Fibroblast of the aortic adventitia (primary cell): ENCODE measurements around the gene ALOX5. TPM values are rescaled to one million over a fixed set of nuclear protein-coding genes. Genes with fewer than 3 reads are reported as not detected.

Experiments used
- DNase-seq: peaks from one replicate; pipeline ENCODE4 v3.0.0-alpha.2; 2010; ENCODE audit warnings: low read depth
- H3K4me3 ChIP-seq: 2 replicates; pipeline ENCODE4 v1.5.1; 2011; ENCODE audit warnings: low read depth, mild to moderate bottlenecking, control low read depth, low read length, moderate library complexity
- total RNA-seq: library from RNA; depleted of rRNA; stranded (reverse); fragments of >200 nt; gene quantifications from 2 replicates; pipeline ENCODE4 v1.2.3, GENCODE V29; 2012; ENCODE audit warnings: low replicate concordance
- TF ChIP-seq, protein P1 (sequence below): IDR thresholded peaks from 2 replicates; pipeline ENCODE4 v1.5.1; 2011; ENCODE audit warnings: mild to moderate bottlenecking, low read length, control low read depth, inconsistent platforms; ENCODE audit not compliant: insufficient read depth

The ALOX5 gene
- total RNA-seq, 1 donor: not detected

DNA sequence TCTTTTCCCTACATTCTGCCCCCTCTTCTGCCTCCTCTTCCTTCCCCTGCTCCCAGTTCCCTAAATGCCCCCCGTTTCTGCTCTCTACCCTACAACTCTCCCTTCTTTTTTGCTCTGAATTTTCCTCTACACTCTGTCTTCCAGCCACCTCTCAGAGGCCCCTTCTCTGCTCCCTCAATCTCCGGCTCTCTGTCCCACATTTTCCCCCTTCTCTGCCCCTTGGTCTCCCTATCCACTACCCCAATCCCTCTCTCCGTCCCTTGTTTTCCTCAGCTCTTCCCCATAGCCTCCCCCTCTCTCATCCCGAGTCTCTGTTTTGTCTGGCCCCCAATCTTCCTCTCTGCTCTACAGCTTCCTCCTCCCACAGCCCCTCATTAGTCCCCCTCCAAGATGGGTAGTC lies 3.3 kb downstream of the ALOX5 start:
- DNase-seq: no peak
- no peak overlapping the region for H3K4me3 ChIP-seq
- TF ChIP-seq, protein P1, sequence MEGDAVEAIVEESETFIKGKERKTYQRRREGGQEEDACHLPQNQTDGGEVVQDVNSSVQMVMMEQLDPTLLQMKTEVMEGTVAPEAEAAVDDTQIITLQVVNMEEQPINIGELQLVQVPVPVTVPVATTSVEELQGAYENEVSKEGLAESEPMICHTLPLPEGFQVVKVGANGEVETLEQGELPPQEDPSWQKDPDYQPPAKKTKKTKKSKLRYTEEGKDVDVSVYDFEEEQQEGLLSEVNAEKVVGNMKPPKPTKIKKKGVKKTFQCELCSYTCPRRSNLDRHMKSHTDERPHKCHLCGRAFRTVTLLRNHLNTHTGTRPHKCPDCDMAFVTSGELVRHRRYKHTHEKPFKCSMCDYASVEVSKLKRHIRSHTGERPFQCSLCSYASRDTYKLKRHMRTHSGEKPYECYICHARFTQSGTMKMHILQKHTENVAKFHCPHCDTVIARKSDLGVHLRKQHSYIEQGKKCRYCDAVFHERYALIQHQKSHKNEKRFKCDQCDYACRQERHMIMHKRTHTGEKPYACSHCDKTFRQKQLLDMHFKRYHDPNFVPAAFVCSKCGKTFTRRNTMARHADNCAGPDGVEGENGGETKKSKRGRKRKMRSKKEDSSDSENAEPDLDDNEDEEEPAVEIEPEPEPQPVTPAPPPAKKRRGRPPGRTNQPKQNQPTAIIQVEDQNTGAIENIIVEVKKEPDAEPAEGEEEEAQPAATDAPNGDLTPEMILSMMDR: no peak

DNA sequence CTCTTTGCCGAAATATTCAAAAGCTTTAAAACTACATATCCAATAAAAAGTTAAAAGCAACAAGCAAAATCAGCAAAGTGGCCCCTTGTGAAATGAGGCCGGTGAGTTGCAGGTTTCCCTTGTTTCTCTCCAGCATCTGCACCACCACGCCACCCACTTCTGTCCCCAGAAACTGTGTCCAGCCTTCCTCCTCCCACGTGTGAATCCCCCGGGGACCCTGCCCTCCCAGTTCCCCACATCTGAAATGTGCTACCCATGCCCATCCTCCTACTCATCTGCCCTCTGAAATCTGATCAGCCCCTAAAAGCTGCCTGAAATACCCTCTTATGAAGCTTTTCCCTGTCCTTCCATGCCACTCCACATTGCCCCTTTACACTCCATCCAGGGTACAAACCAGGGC lies 3.8 kb downstream of the ALOX5 start:
- DNase-seq: no peak
- TF ChIP-seq, protein P1: no peak
- H3K4me3 ChIP-seq: no peak overlapping the region

DNA sequence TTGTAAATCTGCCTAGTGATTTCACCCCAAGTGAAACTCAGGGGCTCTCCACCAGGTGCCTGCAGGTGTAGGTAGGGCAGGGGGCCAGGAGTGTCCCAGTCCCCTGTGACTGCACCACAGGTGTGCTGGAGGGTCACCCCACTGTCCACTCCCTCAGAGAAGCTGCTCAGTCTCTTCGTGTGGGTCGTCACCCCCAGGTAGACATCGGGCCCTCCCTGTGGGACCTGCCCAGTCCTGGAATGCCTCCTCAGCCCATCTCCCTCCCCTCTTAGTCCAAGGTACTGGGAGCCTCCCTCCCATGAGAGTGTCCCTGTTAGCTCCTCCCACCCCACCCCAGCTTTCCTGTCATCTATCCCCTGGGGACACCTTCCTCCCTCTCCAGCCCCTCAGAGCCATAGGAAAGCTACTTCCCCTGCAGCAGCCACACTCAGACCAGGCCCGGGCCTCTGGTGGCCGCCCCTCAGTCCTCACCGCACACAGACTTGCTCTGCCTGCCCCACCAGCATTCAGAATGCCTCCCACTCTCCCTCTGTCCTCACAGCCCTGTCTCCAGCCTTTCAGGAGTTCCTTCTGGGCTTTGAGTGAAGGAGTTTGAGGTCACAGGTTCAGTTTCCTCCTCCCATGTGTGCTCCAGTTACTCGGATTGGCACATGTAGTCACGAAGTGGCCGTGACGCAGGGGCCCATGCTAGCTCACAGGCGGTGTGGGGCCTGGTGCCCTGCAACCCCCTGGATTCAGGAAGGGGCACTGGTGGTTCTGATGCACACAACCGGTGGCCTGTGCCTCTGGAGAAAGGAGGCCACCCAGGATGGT lies 5.1 kb downstream of the ALOX5 start:
- no peak for DNase-seq
- TF ChIP-seq, protein P1: no peak
- no peak overlapping the region for H3K4me3 ChIP-seq

DNA sequence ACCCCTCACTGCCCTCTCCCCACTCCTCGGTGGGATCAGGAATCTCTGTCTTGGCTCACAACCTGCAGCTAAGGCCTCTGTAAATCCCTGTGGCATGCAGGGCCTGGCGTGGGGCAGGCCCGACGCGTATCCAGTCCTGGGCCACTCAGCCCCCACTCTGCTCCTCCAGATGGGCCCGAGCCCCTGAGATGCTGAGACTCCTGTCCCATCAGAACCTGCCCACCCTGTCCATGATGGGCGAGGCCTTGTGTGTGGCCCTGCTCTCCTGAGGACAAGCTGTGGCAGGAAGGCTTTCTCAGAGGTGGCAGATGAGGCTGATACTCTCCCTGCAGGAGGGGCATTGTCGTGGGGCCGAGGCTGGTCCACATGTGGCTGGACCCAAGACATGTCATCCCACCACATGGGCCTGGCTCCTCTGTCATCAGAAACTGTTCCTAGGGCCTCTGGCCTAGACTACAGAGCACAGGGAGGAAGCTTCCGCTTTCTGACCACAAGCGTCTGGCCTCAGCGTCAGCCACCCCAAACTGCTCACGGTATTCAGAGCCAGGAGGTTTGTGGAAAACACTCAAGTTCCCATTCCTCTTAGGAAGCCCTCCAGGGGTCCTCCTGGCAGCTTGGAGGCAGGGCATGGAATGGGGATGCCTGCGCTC lies 6.0 kb downstream of the ALOX5 start:
- H3K4me3 ChIP-seq: no peak overlapping the region
- TF ChIP-seq, protein P1: no peak
- DNase-seq: no peak

DNA sequence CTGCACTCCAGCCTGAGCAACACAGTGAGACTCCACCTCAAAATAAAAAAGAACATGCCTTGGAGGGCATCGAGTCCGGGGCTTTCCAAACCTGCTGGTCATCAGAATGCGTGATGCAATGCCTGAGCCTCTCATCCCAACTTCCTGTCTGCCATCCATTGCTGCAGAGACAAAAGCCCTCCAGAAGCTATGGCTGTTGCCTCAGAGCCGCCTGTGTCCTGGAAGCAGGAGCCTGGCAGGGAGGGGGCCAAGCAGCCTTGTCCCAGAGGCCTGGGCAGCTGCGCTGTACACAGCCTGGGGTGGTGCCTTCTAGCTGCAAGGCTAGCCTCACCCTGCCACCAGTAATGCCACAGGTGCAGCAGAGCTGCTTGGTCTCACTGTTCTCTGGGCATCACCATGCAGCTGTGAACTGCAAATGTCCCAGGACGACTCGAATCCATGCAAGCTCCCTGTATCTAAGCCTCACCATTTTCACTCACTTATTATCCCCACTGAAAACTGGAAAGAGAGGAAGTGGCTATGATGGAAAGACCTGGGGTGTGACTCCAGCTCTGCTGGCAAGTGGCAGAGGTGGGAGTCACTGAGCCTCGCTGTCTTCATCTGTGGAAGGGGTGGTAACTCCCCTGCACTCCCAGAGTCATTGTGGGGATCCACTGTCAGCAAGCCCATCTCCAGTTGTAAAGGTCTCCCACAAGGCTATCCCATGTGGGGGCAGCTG lies 7.0 kb downstream of the ALOX5 start:
- DNase-seq: no peak
- H3K4me3 ChIP-seq: no peak overlapping the region
- TF ChIP-seq, protein P1: no peak

DNA sequence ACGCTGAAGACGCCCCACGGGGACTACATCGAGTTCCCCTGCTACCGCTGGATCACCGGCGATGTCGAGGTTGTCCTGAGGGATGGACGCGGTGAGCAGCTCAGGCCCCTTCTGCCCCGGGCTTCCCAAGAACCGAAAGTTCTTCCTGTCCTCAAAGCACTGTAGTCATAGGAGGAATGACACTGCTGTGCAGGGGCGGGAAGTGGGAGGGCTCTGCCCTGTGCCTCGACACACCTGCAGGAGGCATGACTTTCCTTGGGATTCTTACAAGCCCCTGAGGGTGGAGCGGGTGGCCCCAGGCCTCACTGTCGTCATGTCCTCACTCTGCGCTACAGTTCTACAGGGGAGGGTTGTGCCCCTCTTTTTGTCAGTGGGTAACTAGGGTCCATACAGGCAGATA lies 8.6 kb downstream of the ALOX5 start:
- TF ChIP-seq, protein P1: no peak
- no peak for DNase-seq
- no peak overlapping the region for H3K4me3 ChIP-seq
